Occipital lobe (tissue), 2 donors: ENCODE results near the gene PTGR3. TPM values are rescaled to one million over a fixed set of nuclear protein-coding genes. Genes with fewer than 3 reads are reported as not detected.

Source experiments
- DNase-seq: peaks from one replicate; lab custom pipeline; 2025; lab: John Stamatoyannopoulos, UW
- total RNA-seq: library from RNA; depleted of rRNA; stranded (reverse); fragments of >200 nt; gene quantifications from one replicate; pipeline ENCODE4 v1.2.3, GENCODE V29; 2014

Gene PTGR3
- total RNA-seq, 1 donor from 2014 or later: 11.7 TPM

- no peak for DNase-seq
These were observed 6.7 kb upstream of the PTGR3 start for GRCh38 chr18:75215663-75216062.

GRCh38 chr18:75214766-75215510, 6.0 kb upstream of the PTGR3 start:
- no peak for DNase-seq

DNA sequence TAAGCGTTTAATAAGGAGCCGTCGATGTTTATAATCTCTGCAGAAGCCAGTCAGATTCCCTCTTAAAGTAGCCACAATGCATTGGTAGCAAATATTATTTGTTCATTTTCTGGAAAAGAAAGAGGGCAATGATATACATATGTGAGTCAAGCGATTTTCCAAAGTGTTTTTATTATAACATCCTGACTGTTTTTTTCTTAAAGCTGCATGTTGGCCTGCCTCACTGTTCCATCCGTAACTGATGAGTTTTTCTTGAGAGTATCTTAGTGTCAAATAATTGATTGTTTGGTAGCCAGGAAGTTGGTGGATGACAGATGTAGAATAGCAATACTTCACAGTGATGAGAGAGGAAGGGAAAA, 5.4 kb upstream of the PTGR3 start:
- no peak for DNase-seq

GRCh38 chr18:75213611-75214331, 4.8 kb upstream of the PTGR3 start:
- DNase-seq: no peak

DNA sequence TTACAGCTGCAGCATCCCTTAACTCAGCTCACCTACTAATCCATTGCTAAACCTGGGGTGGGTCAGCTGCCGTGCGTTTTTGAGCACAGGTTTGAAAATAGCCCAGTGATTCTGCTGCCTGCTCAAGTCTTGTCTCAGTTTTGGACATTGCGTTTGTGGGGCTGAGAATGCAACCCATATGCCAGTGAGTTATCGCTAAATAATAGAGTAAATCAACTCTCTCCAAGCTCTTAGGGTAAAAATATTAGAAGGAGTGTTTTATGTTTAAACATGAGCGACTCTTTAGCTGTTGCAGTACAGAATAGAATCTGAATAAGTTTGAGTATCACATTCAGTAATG, 3.8 kb upstream of the PTGR3 start:
- DNase-seq: no peak

- DNase-seq: no peak
These were observed 3.2 kb upstream of the PTGR3 start for GRCh38 chr18:75211953-75212750.

DNA sequence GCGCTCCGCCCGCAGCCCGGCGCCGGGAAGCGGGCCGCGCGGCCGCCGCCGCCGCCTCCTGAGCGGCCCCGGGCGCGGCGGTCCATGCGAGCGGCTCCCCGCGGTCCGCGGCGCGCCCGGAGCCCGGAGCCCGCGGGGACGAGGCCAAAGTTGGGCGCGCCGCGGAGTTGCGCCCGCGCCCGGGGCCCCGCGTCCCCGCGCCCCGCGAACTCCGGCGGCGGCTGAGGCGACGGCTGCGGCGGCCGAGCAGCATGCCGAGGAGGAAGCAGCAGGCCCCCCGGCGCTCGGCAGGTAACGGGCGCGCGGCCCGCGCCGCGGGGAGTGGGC, 2.6 kb upstream of the PTGR3 start:
- DNase-seq: no peak

- no peak for DNase-seq
These were observed 2.2 kb upstream of the PTGR3 start for GRCh38 chr18:75211002-75211621.

DNA sequence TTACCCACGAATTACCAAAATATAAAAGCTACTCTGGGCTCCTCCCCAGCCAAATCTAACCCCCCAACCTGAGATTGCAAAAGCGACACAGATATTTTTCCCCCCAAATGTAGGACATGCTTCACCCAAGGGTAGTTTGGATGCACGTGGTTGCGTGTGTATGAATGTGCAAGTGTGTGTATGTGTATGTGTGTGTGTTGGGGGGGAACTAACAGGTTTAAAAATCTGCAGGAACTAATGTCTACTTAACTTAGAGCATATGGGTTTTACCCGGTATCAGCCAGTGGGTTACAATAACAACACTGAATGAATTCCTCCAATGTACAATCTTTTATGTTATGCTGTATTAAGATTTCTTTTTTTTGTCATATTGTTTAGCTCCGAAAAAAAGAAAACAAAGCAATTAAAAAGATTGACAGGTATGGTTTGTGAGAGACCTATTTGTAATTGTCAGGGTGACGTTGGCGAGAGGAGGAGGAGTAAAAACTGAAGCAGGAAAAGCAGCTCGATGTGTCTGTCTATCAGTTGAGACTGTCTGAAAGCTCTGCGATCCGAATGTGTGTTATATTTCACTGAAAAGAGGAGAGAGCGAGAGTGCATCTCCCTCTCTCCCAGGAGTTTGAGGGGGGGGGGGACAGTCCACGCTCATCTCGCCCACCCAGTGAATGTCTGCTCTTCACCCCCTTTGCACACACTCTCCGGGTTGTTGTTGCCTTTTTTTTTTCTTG, 1.5 kb upstream of the PTGR3 start, which contains the start of gene TSHZ1:
TSHZ1 (plus strand) TSS at position 524 of the 728 bp plus-strand sequence. CDS start 1,080 bp downstream, outside the sequence.
- peak; percentile 49 for DNase-seq

DNA sequence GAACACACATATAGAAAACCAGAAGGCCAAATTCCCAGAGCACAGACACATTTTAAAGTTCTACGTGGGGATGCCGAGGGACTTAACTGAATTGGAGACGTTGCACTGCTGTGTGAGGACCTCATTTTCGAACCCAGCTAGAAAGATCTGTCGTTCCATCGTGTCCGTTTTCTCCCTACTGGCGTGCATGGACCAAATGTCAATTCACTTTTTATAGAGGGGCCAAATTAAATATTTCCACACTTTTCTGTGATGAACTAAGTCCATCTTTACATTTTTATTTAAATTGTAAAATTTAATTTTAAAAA, 966 bp upstream of the PTGR3 start:
- no peak for DNase-seq

DNA sequence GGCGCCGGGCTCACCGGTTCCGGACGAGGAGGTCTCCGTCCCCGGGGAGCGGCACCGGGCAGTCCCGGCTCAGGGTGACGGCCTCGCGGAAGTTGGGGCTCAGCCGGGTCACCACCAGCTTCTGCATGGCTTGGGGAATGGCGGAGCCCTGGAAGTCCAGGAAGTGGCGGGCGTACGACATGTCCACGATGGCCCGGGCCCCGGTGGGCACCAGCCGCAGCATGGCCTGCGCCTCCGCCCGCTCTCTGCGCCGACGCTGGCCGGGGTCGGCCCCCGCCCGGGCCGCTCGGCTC, 157 bp downstream of the PTGR3 start:
- DNase-seq: no peak

DNA sequence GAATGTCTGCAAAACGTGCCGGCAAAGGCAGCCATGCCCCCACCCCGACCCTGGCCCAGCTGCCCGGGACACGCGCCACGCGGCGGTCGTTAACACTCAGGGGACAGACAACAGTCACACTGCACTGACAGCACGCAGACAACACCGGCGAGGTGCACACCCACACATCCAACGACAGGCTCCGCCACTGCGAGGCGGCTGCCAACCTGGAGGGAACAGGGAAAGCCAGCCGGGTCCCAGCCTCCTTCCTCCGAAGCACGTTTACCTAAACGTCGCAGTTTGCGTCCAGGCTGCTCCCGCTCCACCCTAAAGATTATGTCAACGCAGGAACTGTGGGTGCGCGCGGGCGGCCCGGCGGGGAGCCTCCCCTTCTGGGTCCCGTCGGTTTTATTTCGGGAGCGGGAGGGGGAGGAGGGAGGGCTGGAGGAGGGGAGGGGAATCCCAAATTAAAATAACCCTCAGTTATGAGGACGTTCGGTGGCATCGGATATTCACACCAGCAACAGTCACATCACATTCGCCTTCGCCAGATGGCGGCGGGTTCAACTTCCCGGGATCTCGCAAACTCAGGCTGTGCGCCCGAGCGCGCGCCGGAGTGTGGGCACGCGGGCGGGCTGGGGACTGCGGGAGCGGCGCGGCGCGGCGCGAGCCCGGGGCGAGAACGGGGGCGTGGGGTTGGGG, 644 bp downstream of the PTGR3 start:
- DNase-seq: peak; percentile 60

DNA sequence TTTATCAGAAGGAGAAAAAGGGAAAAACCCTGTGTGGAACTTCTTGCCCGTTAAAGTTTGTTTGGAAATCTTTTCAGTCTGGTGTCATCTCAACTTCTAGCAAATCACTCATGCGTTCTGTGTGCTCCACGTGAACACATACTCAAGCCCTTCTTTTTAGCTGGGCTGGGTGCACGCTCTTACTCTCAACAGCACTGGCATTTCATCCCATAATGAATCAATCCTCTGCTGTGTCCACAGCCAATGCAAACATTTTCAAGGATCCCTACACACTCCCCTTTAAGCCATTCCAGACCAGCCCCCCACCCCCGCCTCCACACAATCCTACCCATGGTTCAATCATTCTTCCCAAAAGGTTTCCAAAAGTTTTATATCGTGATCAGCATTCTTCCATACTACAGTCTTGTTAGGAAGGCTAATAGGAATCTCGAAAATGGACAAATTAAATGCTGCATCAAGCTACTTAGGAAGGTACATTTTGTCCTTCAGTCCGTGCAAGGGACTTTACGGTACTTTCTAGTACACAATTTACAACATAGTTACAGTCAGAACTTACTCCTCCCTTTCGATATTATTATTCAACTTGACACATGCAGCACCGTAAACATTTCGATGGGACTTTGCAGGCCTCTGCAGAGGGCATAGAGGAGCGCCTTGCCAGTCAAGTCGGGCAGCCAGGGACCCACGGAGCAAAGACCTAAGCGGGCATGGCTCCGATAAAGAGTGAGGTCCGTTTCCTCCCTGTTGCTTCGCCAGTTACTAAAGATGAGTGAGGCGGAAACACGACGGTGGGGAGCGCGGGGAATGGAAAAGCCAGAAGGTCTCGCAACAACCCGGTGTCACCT, 1.4 kb downstream of the PTGR3 start:
- DNase-seq: no peak

DNA sequence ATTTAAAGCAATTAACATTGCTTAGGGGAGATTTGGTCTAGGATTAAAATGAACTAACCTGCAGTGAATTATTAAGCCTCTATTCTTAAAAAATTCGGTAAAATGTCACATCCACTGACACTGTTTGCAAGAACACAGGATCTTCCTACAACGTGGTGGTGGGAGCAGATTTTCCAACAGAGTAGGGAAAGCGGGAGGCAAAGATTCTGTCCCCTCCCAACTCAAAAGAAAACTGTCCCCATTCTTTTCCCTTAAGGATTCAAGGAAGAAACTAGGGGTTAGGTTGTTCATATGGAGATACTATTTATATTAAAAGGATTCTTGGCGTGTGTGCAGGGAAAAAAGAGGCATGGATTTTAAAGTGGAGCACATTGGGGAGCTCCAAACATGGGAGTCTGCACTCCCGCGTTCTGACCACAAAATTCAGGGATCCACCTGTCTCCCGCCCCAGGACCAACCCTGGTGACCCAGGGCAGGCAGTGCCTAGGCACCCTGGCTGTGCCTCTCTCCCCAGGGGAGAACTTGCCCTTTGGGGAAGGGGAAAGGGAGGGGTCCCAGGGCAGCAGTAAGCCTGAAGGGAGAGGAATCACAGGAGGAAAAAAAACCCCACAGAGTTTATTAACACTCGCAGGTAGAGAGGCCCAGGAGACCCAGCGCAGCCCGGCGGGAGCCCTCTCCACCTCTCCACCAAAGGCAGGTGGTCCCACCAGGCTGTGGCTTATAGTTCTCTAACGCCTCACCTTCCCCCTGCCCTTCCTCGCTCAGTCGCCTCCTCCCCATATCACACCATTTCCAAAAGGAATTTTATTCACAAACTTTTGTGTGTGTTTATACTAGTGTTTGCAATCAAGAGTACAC, 2.3 kb downstream of the PTGR3 start:
- DNase-seq: no peak

- DNase-seq: no peak
These were observed 3.3 kb downstream of the PTGR3 start for GRCh38 chr18:75205514-75206132.

DNA sequence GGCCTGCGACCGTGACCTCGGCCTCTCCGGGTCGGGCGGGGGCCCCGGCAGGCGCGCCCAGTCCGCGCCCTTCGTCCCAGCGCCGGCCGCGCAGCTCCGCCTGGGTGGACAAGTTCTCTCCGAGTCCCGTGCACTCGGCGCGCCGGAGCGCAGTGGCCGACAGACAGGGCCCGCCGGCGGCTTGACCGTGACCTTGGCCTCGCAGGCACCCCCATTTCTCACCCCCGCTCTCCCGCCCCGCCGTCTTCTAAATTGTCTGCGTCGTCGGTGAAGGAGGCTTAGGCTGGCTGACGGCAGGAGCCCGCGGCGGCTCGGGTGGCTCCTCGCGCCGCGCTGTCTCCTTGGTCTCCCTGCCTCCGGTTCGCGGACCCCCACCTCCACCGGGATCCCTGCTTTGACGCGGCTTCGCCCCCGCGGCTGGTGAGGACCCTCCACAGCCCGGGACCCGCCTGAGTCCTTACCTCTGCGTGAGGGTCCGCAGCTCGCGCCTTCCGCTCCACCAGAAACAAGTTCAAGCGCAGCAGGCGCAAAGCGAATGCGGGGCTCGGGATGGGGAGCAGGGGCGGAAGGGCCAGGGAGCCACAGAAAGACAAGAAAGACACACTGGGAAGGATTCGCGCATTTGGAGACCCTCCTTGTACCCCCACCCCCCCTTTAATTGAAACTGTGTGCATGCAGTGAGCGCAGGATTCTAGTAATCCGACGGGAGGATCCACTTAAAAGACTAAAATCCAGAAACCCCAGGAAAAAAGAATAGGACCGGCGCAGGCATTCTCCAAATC, 4.0 kb downstream of the PTGR3 start:
- no peak for DNase-seq

GRCh38 chr18:75204269-75204731, 4.6 kb downstream of the PTGR3 start:
- no peak for DNase-seq
